Transverse colon (tissue), 3 donors: ENCODE results near the gene UMAD1.

ENCODE experiments used
- CTCF ChIP-seq, 5 experiments: fragments of 200-600 bp in 3 of 5; fragments of 450-650 bp in 2 of 5; sonication (generic) in 3 of 5; IDR thresholded peaks; 1 replicate in 2 of 5; 2 replicates in 3 of 5; pipeline ENCODE4 v1.5.1; 2016 to 2017; ENCODE audit warnings: antibody characterized with exemption in 5 of 5, inconsistent platforms in 3 of 5, mild to moderate bottlenecking in 2 of 5, moderate library complexity in 1 of 5
- POLR2A ChIP-seq: fragments of 450-650 bp; IDR thresholded peaks from one replicate; pipeline ENCODE4 v1.6.1; 2016; ENCODE audit warnings: antibody characterized with exemption, mild to moderate bottlenecking, moderate library complexity

- TF ChIP-seq CTCF (IDR thresholded peaks at IDR 0.05) = no peak
- no peak for TF ChIP-seq POLR2A
Measured at GRCh38 chr7:7773334-7774309, 133.1 kb downstream of the UMAD1 start.
